HEK293 (cell line): ENCODE results near the gene TMEM184C.
A peak's percentile ranks its signal among the peaks of the same experiment; 100 is the strongest.

Source experiments
- BCL11B ChIP-seq: fragments of 450-650 bp; formaldehyde crosslinking; IDR thresholded peaks from 2 replicates; pipeline ENCODE4 v1.5.1; 2016; ENCODE audit warnings: low read depth, missing biosample characterization, missing genetic modification characterization
- GFI1B ChIP-seq: fragments of 450-650 bp; formaldehyde crosslinking; IDR thresholded peaks from 2 replicates; pipeline ENCODE4 v1.5.1; 2016; ENCODE audit warnings: missing biosample characterization, missing genetic modification characterization
- GLI4 ChIP-seq: fragments of 450-650 bp; formaldehyde crosslinking; IDR thresholded peaks from 2 replicates; pipeline ENCODE4 v1.5.1; 2016; ENCODE audit warnings: missing biosample characterization, missing genetic modification characterization
- KLF10 ChIP-seq: fragments of 450-650 bp; IDR thresholded peaks from 2 replicates; pipeline ENCODE4 v1.5.1; 2018; ENCODE audit warnings: missing biosample characterization, mild to moderate bottlenecking, missing genetic modification characterization
- KLF7 ChIP-seq: fragments of 450-650 bp; formaldehyde crosslinking; IDR thresholded peaks from 2 replicates; pipeline ENCODE4 v1.5.1; 2016; ENCODE audit warnings: missing biosample characterization, missing genetic modification characterization, borderline replicate concordance
- OSR2 ChIP-seq: fragments of 450-650 bp; formaldehyde crosslinking; IDR thresholded peaks from 2 replicates; pipeline ENCODE4 v1.5.1; 2016; ENCODE audit warnings: missing biosample characterization, missing genetic modification characterization
- OVOL3 ChIP-seq: fragments of 450-650 bp; formaldehyde crosslinking; IDR thresholded peaks from 2 replicates; pipeline ENCODE4 v1.5.1; 2016; ENCODE audit warnings: missing biosample characterization, missing genetic modification characterization
- PRDM1 ChIP-seq: fragments of 450-650 bp; formaldehyde crosslinking; IDR thresholded peaks from 2 replicates; pipeline ENCODE4; 2016; ENCODE audit warnings: missing biosample characterization, missing genetic modification characterization
- SP7 ChIP-seq: fragments of 450-650 bp; formaldehyde crosslinking; IDR thresholded peaks from 2 replicates; pipeline ENCODE4 v1.5.1; 2016; ENCODE audit warnings: missing biosample characterization, missing genetic modification characterization
- TRIM28 ChIP-seq: IDR thresholded peaks from 2 replicates; pipeline ENCODE4 v1.6.1; 2011; ENCODE audit warnings: low read length, control low read depth, borderline replicate concordance
- ZBTB17 ChIP-seq: fragments of 450-650 bp; formaldehyde crosslinking; IDR thresholded peaks from 2 replicates; pipeline ENCODE4 v1.5.1; 2016; ENCODE audit warnings: missing biosample characterization, missing genetic modification characterization
- ZIC2 ChIP-seq: fragments of 450-650 bp; formaldehyde crosslinking; IDR thresholded peaks from 2 replicates; pipeline ENCODE4 v1.5.1; 2016; ENCODE audit warnings: missing biosample characterization, missing genetic modification characterization
- ZNF10 ChIP-seq: fragments of 450-650 bp; formaldehyde crosslinking; IDR thresholded peaks from 2 replicates; pipeline ENCODE4 v1.5.1; 2017; ENCODE audit warnings: missing biosample characterization, missing genetic modification characterization
- ZNF112 ChIP-seq: fragments of 450-650 bp; formaldehyde crosslinking; IDR thresholded peaks from 2 replicates; pipeline ENCODE4 v1.5.0; 2017; ENCODE audit warnings: missing biosample characterization, missing genetic modification characterization
- ZNF16 ChIP-seq: fragments of 450-650 bp; formaldehyde crosslinking; IDR thresholded peaks from 2 replicates; pipeline ENCODE4 v1.5.1; 2016; ENCODE audit warnings: low read depth, missing biosample characterization, missing genetic modification characterization
- ZNF169 ChIP-seq: fragments of 450-650 bp; formaldehyde crosslinking; IDR thresholded peaks from 2 replicates; pipeline ENCODE4 v1.5.1; 2016; ENCODE audit warnings: missing biosample characterization, missing genetic modification characterization
- ZNF211 ChIP-seq: fragments of 450-650 bp; formaldehyde crosslinking; IDR thresholded peaks from 2 replicates; pipeline ENCODE4 v1.5.1; 2016; ENCODE audit warnings: low read depth, missing biosample characterization, missing genetic modification characterization
- ZNF341 ChIP-seq: fragments of 450-650 bp; formaldehyde crosslinking; IDR thresholded peaks from 2 replicates; pipeline ENCODE4; 2016; ENCODE audit warnings: low read depth, missing biosample characterization, missing genetic modification characterization
- ZNF366 ChIP-seq: fragments of 450-650 bp; formaldehyde crosslinking; conservative IDR thresholded peaks from 2 replicates; pipeline ENCODE4 v1.5.1; 2016; ENCODE audit warnings: missing biosample characterization, missing genetic modification characterization
- ZNF391 ChIP-seq: fragments of 450-650 bp; formaldehyde crosslinking; IDR thresholded peaks from 2 replicates; pipeline ENCODE4 v1.5.1; 2016; ENCODE audit warnings: low read depth, missing biosample characterization, missing genetic modification characterization, borderline replicate concordance
- ZNF473 ChIP-seq: fragments of 450-650 bp; formaldehyde crosslinking; IDR thresholded peaks from 2 replicates; pipeline ENCODE4 v1.5.1; 2017; ENCODE audit warnings: missing biosample characterization, missing genetic modification characterization
- ZNF544 ChIP-seq: fragments of 450-650 bp; formaldehyde crosslinking; IDR thresholded peaks from 2 replicates; pipeline ENCODE4 v1.5.0; 2017; ENCODE audit warnings: missing biosample characterization, missing genetic modification characterization
- ZNF560 ChIP-seq: fragments of 450-650 bp; formaldehyde crosslinking; IDR thresholded peaks from 2 replicates; pipeline ENCODE4 v1.5.1; 2017; ENCODE audit warnings: missing biosample characterization, missing genetic modification characterization, borderline replicate concordance
- ZNF624 ChIP-seq: fragments of 450-650 bp; formaldehyde crosslinking; IDR thresholded peaks from 2 replicates; pipeline ENCODE4 v1.5.1; 2017; ENCODE audit warnings: missing biosample characterization, missing genetic modification characterization
- ZNF791 ChIP-seq: fragments of 450-650 bp; formaldehyde crosslinking; IDR thresholded peaks from 2 replicates; pipeline ENCODE4 v1.5.1; 2016; ENCODE audit warnings: missing biosample characterization, missing genetic modification characterization
- ZSCAN23 ChIP-seq: fragments of 450-650 bp; formaldehyde crosslinking; IDR thresholded peaks from 2 replicates; pipeline ENCODE4 v1.5.1; 2016; ENCODE audit warnings: missing biosample characterization, missing genetic modification characterization
- TF ChIP-seq, protein P1 (sequence below): fragments of 450-650 bp; formaldehyde crosslinking; IDR thresholded peaks from 2 replicates; pipeline ENCODE4 v1.5.1; 2016; ENCODE audit warnings: missing biosample characterization, missing genetic modification characterization
- TF ChIP-seq, protein P2 (sequence below): fragments of 450-650 bp; formaldehyde crosslinking; IDR thresholded peaks from 2 replicates; pipeline ENCODE4 v1.5.1; 2016; ENCODE audit warnings: missing biosample characterization, missing genetic modification characterization
- TF ChIP-seq, protein P3 (sequence below): fragments of 450-650 bp; formaldehyde crosslinking; IDR thresholded peaks from 2 replicates; pipeline ENCODE4 v1.5.1; 2016; ENCODE audit warnings: missing biosample characterization, missing genetic modification characterization
- TF ChIP-seq, protein P4 (sequence below): fragments of 450-650 bp; IDR thresholded peaks from 2 replicates; pipeline ENCODE4 v1.5.1; 2018; ENCODE audit warnings: missing biosample characterization, missing genetic modification characterization
- TF ChIP-seq, protein P5 (sequence below): fragments of 450-650 bp; formaldehyde crosslinking; IDR thresholded peaks from 2 replicates; pipeline ENCODE4 v1.5.1; 2016; ENCODE audit warnings: missing biosample characterization, missing genetic modification characterization
- TF ChIP-seq, protein P6 (sequence below): fragments of 450-650 bp; formaldehyde crosslinking; IDR thresholded peaks from 2 replicates; pipeline ENCODE4; 2016; ENCODE audit warnings: missing biosample characterization, missing genetic modification characterization

TMEM184C gene

DNA sequence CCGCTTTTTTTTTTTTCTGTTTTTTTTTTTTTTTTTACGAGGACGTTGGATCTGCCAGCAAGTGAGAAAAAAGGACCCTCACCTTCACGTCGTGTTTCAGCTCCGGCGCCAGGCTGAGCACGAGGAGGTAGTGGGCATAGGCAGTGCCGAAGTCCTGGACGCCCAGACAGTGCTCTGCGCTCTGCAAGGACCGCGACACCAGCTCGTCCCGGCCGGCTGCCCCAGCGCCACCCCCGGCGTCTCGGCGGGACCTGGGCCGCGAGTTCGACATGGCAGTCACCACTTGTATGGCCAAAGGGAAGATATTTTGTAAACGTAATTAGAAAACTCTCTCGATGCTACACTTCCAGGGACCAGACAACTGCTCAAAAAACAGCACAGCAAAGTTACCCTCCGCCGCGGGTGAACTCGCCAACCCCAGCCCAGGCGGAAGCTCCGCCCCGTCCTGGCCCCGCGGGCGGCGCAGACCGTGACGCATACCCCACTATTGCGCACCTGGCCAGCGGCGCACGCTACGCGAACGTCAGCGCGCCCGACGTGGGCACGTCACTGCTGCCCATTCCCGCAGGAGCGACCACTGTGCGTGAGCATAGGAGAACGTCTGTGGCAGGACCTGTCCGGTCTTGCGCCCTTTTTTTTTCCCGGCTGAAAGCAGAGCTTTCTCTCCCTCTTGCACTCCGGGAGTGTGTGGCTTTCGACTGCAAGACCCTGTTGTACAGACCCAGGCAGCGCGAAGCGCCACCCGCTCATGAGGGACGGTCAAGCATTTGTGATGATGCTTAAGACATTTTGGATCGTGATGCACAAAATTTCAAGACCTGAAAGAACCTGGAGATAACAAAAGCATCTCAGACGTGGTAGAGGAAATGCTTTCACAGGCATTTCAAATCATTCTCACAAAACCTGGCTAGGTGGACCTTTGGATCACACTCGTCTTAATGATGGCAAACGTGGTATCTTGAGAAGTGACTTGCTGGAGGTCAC, 66.8 kb downstream of the TMEM184C start, which contains the start of gene PRMT9 (continued):
- TF ChIP-seq PRDM1 (tag by site-specific recombination) (peak; percentile 31; the same call in 1 of the 2 replicates), ZNF473 (no peak), ZNF791 (tag by site-specific recombination) (no peak), ZIC2 (tag by site-specific recombination) (peak; percentile 50; the same call in 1 of the 2 replicates), OVOL3 (tag by site-specific recombination) (no peak), ZNF544 (tag by site-specific recombination) (no peak), ZNF366 (tag by site-specific recombination) (no peak), ZNF560 (tag by site-specific recombination) (no peak), ZNF16 (tag by site-specific recombination) (no peak), GLI4 (no peak), GFI1B (no peak), TRIM28 (no peak), ZSCAN23 (tag by site-specific recombination) (no peak), ZNF624 (tag by site-specific recombination) (no peak), ZNF211 (tag by site-specific recombination) (no peak), KLF7 (tag by site-specific recombination) (no peak), ZNF391 (tag by site-specific recombination) (no peak), ZNF169 (tag by site-specific recombination) (no peak), ZNF341 (tag by site-specific recombination) (peak; percentile 47), ZNF10 (tag by site-specific recombination) (no peak), ZNF112 (tag by site-specific recombination) (no peak), SP7 (tag by site-specific recombination) (peak; percentile 56; the same call in 1 of the 2 replicates), BCL11B (tag by site-specific recombination) (no peak), KLF10 (tag by site-specific recombination) (no peak), OSR2 (tag by site-specific recombination) (no peak), ZBTB17 (tag by site-specific recombination) (peak; percentile 75)
- TF ChIP-seq, protein P1, sequence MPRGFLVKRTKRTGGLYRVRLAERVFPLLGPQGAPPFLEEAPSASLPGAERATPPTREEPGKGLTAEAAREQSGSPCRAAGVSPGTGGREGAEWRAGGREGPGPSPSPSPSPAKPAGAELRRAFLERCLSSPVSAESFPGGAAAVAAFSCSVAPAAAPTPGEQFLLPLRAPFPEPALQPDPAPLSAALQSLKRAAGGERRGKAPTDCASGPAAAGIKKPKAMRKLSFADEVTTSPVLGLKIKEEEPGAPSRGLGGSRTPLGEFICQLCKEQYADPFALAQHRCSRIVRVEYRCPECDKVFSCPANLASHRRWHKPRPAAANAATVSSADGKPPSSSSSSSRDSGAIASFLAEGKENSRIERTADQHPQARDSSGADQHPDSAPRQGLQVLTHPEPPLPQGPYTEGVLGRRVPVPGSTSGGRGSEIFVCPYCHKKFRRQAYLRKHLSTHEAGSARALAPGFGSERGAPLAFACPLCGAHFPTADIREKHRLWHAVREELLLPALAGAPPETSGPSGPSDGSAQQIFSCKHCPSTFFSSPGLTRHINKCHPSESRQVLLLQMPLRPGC = no peak
- TF ChIP-seq, protein P2, sequence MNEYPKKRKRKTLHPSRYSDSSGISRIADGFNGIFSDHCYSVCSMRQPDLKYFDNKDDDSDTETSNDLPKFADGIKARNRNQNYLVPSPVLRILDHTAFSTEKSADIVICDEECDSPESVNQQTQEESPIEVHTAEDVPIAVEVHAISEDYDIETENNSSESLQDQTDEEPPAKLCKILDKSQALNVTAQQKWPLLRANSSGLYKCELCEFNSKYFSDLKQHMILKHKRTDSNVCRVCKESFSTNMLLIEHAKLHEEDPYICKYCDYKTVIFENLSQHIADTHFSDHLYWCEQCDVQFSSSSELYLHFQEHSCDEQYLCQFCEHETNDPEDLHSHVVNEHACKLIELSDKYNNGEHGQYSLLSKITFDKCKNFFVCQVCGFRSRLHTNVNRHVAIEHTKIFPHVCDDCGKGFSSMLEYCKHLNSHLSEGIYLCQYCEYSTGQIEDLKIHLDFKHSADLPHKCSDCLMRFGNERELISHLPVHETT (tag by site-specific recombination) = no peak
- TF ChIP-seq, protein P3, sequence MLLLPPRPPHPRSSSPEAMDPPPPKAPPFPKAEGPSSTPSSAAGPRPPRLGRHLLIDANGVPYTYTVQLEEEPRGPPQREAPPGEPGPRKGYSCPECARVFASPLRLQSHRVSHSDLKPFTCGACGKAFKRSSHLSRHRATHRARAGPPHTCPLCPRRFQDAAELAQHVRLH (tag by site-specific recombination) = peak; percentile 52; the same call in 1 of the 2 replicates
- TF ChIP-seq, protein P4, sequence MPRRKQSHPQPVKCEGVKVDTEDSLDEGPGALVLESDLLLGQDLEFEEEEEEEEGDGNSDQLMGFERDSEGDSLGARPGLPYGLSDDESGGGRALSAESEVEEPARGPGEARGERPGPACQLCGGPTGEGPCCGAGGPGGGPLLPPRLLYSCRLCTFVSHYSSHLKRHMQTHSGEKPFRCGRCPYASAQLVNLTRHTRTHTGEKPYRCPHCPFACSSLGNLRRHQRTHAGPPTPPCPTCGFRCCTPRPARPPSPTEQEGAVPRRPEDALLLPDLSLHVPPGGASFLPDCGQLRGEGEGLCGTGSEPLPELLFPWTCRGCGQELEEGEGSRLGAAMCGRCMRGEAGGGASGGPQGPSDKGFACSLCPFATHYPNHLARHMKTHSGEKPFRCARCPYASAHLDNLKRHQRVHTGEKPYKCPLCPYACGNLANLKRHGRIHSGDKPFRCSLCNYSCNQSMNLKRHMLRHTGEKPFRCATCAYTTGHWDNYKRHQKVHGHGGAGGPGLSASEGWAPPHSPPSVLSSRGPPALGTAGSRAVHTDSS (tag by site-specific recombination) = no peak
- TF ChIP-seq, protein P5, sequence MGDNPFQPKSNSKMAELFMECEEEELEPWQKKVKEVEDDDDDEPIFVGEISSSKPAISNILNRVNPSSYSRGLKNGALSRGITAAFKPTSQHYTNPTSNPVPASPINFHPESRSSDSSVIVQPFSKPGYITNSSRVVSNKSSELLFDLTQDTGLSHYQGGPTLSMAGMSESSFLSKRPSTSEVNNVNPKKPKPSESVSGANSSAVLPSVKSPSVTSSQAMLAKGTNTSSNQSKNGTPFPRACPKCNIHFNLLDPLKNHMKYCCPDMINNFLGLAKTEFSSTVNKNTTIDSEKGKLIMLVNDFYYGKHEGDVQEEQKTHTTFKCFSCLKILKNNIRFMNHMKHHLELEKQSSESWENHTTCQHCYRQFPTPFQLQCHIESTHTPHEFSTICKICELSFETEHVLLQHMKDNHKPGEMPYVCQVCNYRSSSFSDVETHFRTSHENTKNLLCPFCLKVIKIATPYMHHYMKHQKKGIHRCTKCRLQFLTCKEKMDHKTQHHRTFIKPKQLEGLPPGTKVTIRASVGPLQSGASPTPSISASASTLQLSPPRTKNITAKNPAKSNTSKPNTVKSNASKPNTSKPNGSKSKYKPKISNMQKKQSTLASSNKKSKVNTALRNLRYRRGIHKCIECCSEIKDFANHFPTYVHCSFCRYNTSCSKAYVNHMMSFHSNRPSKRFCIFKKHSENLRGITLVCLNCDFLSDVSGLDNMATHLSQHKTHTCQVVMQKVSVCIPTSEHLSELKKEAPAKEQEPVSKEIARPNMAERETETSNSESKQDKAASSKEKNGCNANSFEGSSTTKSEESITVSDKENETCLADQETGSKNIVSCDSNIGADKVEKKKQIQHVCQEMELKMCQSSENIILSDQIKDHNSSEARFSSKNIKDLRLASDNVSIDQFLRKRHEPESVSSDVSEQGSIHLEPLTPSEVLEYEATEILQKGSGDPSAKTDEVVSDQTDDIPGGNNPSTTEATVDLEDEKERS (tag by site-specific recombination) = no peak
- TF ChIP-seq, protein P6, sequence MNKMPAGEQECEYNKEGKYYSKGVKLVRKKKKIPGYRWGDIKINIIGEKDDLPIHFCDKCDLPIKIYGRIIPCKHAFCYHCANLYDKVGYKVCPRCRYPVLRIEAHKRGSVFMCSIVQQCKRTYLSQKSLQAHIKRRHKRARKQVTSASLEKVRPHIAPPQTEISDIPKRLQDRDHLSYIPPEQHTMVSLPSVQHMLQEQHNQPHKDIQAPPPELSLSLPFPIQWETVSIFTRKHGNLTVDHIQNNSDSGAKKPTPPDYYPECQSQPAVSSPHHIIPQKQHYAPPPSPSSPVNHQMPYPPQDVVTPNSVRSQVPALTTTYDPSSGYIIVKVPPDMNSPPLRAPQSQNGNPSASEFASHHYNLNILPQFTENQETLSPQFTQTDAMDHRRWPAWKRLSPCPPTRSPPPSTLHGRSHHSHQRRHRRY = no peak
